NCI-H82 treated with DMSO at 0.1 percent for 48 hours (cell line): Measurements from ENCODE around the gene PIK3R4.

Experiments used
- DNase-seq: peaks from one replicate; lab custom pipeline; 2025; ENCODE audit not compliant: unreplicated experiment; lab: John Stamatoyannopoulos, UW

PIK3R4 gene

DNA sequence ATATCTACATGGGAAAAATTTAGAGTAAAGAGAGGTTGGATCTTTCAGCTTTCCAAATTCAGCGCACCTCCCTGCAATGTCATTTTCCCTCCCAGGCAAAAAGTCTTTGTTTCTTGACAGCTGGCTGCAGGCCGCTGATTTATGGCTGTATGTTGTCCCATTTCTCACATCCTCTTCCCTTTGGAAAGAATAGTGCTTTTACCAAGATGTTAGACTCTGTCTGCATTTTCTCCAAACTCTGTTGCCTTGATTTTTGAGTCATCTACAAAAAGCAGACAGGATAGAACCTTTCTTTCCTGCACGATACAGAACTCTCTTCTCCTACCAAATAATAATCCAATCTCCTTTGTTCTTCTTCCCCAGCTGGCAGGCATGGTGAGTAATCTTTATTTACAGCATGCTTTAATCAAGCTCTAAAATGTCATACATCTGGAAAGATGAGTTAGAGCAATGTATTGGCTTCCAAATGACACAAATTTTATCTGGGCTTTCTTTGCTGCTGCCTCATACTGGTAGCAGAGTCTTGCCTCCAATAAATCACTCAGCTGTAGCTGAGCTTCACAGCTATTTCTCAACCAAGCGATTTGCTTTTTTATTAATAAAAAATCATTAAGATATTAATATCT is 101.9 kb downstream of the PIK3R4 start:
- DNase-seq = no peak

DNA sequence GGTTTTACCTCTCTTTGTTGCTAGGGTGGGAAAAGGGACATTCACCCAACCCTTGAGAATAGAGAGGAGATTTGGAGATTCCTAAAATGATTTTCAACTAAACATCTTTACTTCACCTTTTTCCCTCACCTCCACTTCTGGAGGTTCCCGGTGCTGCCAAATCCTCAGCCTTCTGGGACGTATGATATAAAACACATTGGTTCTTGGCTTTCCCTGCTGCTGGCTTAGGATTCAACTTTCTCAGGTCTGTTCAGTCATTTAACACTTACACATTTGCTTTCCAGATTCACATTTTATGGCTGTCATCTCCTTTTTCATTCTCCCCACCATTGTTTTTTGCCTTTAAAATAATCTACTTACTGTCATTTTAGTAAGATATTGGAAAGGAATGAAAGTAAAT is 106.6 kb downstream of the PIK3R4 start:
- DNase-seq = no peak

DNA sequence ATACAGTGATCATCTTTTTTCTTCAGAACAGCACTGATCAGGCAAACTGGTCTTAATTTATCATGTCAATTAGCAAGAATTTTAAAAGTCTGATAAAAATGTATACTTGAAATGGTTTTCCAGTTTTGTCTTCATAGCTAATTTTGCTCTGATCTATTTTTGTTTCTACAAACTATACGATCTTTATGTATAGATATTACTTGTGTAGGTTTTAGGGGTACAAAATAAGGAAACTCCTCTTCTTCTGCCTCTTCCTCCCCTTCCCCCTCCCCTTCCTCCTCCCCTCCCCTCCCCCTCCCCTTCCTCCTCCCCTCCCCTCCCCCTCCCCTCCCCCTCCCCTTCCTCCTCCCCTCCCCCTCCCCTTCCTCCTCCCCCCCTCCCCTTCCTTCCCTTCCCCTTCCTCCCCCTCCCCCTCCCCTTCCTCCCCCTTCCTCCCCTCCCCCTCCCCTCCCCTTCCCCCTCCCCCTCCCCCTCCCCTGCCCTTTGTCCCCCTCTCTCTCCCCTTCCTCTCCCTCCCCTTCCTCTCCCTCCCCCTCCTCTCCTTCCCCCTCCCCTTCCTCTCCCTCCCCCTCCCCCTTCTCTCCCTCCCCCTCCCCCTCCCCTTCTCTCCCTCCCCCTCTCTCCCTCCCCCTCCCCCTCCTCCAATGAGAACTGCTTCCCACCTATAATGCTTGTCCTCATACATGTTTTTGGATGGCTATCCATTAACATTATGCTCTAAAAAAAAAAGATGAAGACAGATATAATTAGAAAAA is 110.0 kb downstream of the PIK3R4 start:
- no peak for DNase-seq

DNA sequence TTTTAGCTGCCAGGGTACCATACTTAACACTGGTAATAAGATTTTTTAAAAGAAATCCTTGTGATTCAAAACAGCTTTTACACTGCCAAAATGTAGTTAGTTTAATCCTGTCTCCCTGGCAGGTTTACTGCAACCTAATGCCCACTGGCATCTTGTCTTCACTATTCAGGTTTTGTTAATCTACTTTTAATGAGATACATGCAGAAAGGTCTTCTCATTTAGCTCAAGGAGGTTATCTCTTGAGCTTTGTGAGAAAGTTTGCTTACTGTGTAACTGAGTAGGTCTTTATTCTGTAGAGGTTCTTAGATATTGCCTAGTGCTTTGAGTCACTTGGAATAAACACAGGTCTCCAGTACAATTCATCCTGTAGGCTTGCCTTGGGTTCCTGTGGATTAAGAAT is 110.7 kb downstream of the PIK3R4 start:
- DNase-seq = no peak

DNA sequence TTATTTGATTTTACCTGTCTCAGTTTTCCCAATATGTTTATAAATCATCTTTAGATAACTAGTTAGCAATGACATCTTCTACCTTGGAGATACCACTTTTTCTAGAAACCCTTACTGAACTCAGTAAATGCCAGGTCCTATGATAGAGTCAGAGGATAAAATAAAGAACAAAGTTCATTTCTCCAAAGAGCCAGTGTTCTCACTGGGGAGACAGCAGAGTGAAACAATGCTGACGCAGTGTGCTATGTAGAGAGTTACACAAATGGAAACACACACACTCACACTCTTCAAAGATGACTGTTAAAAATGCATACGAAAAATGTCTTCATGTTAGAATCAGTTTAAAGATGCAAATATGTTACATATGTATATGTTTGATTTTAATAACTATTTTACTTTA is 111.3 kb downstream of the PIK3R4 start:
- no peak for DNase-seq
